Hepatocyte (in vitro differentiated cells): Measurements from ENCODE around the gene TCP11L1. TPM values are rescaled to one million over a fixed set of nuclear protein-coding genes. Genes with fewer than 3 reads are reported as not detected.

Source experiments
- DNase-seq: peaks from one replicate; pipeline ENCODE4 v3.0.0-alpha.2; 2016; ENCODE audit warnings: low spot score
- H2AFZ ChIP-seq: fragments of 200-600 bp; sonication (generic); 2 replicates; pipeline ENCODE4 v1.6.0; 2016; ENCODE audit warnings: antibody characterized with exemption, mild to moderate bottlenecking
- H3K27ac ChIP-seq: fragments of 200-600 bp; sonication (generic); 2 replicates; pipeline ENCODE4 v1.5.1; 2016; ENCODE audit warnings: mild to moderate bottlenecking
- H3K27me3 ChIP-seq: fragments of 200-600 bp; sonication (generic); 2 replicates; pipeline ENCODE4 v1.6.1; 2016
- H3K36me3 ChIP-seq: fragments of 200-600 bp; sonication (generic); replicated peaks from 2 replicates; pipeline ENCODE4 v1.5.1; 2016; ENCODE audit warnings: low read depth; ENCODE audit not compliant: insufficient read depth
- H3K4me1 ChIP-seq: fragments of 200-600 bp; sonication (generic); 2 replicates; pipeline ENCODE4 v1.5.1; 2016; ENCODE audit warnings: mild to moderate bottlenecking, moderate library complexity; ENCODE audit not compliant: insufficient read depth
- H3K4me2 ChIP-seq: fragments of 200-600 bp; sonication (generic); 2 replicates; pipeline ENCODE4 v1.6.0; 2016
- H3K4me3 ChIP-seq: fragments of 200-600 bp; sonication (generic); 2 replicates; pipeline ENCODE4 v1.5.1; 2016; ENCODE audit warnings: mild to moderate bottlenecking
- H3K79me2 ChIP-seq: fragments of 200-600 bp; sonication (generic); 2 replicates; pipeline ENCODE4 v1.6.0; 2017; ENCODE audit warnings: mild to moderate bottlenecking
- H3K9me2 ChIP-seq: fragments of 200-600 bp; sonication (generic); replicated peaks from 2 replicates; pipeline ENCODE4 v1.6.0; 2017; ENCODE audit warnings: mild to moderate bottlenecking; ENCODE audit not compliant: insufficient read depth
- H3K9me3 ChIP-seq: fragments of 200-600 bp; sonication (generic); 2 replicates; pipeline ENCODE4 v1.5.1; 2016; ENCODE audit warnings: low read depth, mild to moderate bottlenecking
- H4K20me1 ChIP-seq: fragments of 200-600 bp; sonication (generic); 2 replicates; pipeline ENCODE4 v1.6.0; 2016; ENCODE audit warnings: mild to moderate bottlenecking; ENCODE audit not compliant: insufficient read depth, poor library complexity, severe bottlenecking
- CTCF ChIP-seq: fragments of 200-600 bp; sonication (generic); IDR thresholded peaks from 2 replicates; pipeline ENCODE4 v1.5.1; 2016; ENCODE audit warnings: antibody characterized with exemption, mild to moderate bottlenecking; ENCODE audit not compliant: poor library complexity
- EZH2 ChIP-seq: fragments of 200-600 bp; sonication (generic); IDR thresholded peaks from 2 replicates; pipeline ENCODE4 v1.6.1; 2016; ENCODE audit warnings: antibody characterized with exemption, mild to moderate bottlenecking, borderline replicate concordance
- EZH2phosphoT487 ChIP-seq: fragments of 200-600 bp; sonication (generic); IDR thresholded peaks from one replicate; pipeline ENCODE4 v1.6.1; 2018; ENCODE audit warnings: antibody characterized with exemption, mild to moderate bottlenecking, low read depth, moderate library complexity; ENCODE audit not compliant: unreplicated experiment, severe bottlenecking
- WGBS: methylation state at CpG from one replicate; pipeline ENCODE4 v1.1.6; 2016; ENCODE audit warnings: low lambda C conversion rate; ENCODE audit errors: missing lambda C conversion rate; 5-methylcytosine and 5-hydroxymethylcytosine counted together
- polyA plus RNA-seq: library from polyadenylated mRNA; unstranded; fragments of >200 nt; fragmentation: Nextera tagmentation; extraction: Ambion mirVana; gene quantifications from 2 replicates; pipeline ENCODE4 v1.2.1, GENCODE V29; 2016
- total RNA-seq: library from RNA; depleted of rRNA; stranded (reverse); fragments of >200 nt; gene quantifications from 2 replicates; pipeline ENCODE4 v1.2.3, GENCODE V29; 2014

TCP11L1 gene
- total and polyA plus RNA-seq, 2 experiments from 2014 or later = 9.8 to 25.5 TPM

GRCh38 chr11:33064033-33064825 is 24.9 kb downstream of the TCP11L1 start:
- Histone ChIP-seq H4K20me1 (no peaks in the 10 kb centered on the region), H3K27ac (peak overlapping the region; percentile 10), H3K4me3 (no peak overlapping the region), H3K4me1 (peaks cover 10% of the 10 kb centered on the region), H3K36me3 (no peaks in the 10 kb centered on the region), H3K9me3 (no peaks in the 10 kb centered on the region), H3K9me2 (no peaks in the 10 kb centered on the region), H3K4me2 (no peak overlapping the region), H2AFZ (no peak overlapping the region), H3K27me3 (no peaks in the 10 kb centered on the region), H3K79me2 (no peaks in the 10 kb centered on the region)
- DNase-seq = no peak
- TF ChIP-seq EZH2 (no peak), EZH2phosphoT487 (no peak), CTCF (no peak)
- 78% methylated on average over 11 of the region's 11 CpGs for WGBS

GRCh38 chr11:33064866-33065265 is 25.5 kb downstream of the TCP11L1 start:
- no peaks in the 10 kb centered on the region for H3K27me3 ChIP-seq
- peaks cover 10% of the 10 kb centered on the region for H3K4me1 ChIP-seq
- H3K36me3 ChIP-seq = no peaks in the 10 kb centered on the region
- TF ChIP-seq CTCF (no peak), EZH2phosphoT487 (no peak), EZH2 (no peak)
- WGBS = 98% methylated on average over 5 of the region's 5 CpGs
- H3K79me2 ChIP-seq = no peaks in the 10 kb centered on the region
- no peak for DNase-seq
- H3K9me3 ChIP-seq = no peaks in the 10 kb centered on the region
- H3K9me2 ChIP-seq = no peaks in the 10 kb centered on the region
- H3K4me2 ChIP-seq = no peak overlapping the region
- no peak overlapping the region for H2AFZ ChIP-seq
- no peaks in the 10 kb centered on the region for H4K20me1 ChIP-seq
- no peak overlapping the region for H3K4me3 ChIP-seq
- H3K27ac ChIP-seq = no peak overlapping the region

GRCh38 chr11:33065445-33066178 is 26.2 kb downstream of the TCP11L1 start:
- Histone ChIP-seq H3K27me3 (no peaks in the 10 kb centered on the region), H2AFZ (no peak overlapping the region), H3K4me3 (no peak overlapping the region), H3K4me2 (no peak overlapping the region), H3K27ac (no peak overlapping the region), H4K20me1 (no peaks in the 10 kb centered on the region), H3K9me2 (no peaks in the 10 kb centered on the region), H3K4me1 (peaks cover 10% of the 10 kb centered on the region), H3K79me2 (no peaks in the 10 kb centered on the region), H3K9me3 (no peaks in the 10 kb centered on the region), H3K36me3 (no peaks in the 10 kb centered on the region)
- DNase-seq = peak; percentile 85
- TF ChIP-seq CTCF (peak; percentile 88), EZH2phosphoT487 (no peak), EZH2 (no peak)
- 63% methylated on average over 22 of the region's 22 CpGs for WGBS
